Stimulated activated CD4-positive, alpha-beta T cell treated with anti-CD3 and anti-CD28 coated beads, Interleukin-15, amount 100 ng/mL, for 1 hour (primary cell): ENCODE measurements around the gene DAD1.
"Not testable (repeated sequence)": the region's sequence is repeated elsewhere in the genome, so short reads cannot be mapped to it uniquely, and the experiment has no call there.

ENCODE experiments used
- DNase-seq, 2 donors: peaks; one replicate each; pipeline ENCODE4 v3.0.0-alpha.2; 2020; ENCODE audit warnings: low read depth in 1 of 2, low spot score in 1 of 2

Gene DAD1

GRCh38 chr14:22569106-22569736 lies 19.8 kb downstream of the DAD1 start:
- DNase-seq = no peak

GRCh38 chr14:22567437-22567836 lies 21.6 kb downstream of the DAD1 start:
- no peak for DNase-seq

DNA sequence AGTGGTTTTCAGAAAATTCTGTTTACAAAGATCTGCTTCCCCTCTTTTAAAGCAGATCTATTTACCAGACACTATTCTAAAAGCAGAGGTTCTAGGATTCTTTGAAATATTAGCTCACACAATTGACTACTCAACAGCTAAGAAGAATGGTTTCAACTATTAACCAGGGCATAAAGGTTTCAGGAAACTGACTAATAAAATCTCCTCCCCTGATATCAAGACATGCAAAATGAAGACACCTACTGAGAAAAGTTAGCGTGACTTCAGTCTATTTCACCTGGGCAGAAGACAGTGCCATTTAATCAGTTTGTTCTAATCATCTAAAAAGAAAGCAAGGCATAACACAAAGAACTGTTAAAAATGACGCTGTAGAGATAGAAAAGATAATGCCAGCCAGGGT lies 22.2 kb downstream of the DAD1 start:
- no peak for DNase-seq

- not testable (repeated sequence) for DNase-seq
Measured at GRCh38 chr14:22566266-22566665, 22.8 kb downstream of the DAD1 start.

DNA sequence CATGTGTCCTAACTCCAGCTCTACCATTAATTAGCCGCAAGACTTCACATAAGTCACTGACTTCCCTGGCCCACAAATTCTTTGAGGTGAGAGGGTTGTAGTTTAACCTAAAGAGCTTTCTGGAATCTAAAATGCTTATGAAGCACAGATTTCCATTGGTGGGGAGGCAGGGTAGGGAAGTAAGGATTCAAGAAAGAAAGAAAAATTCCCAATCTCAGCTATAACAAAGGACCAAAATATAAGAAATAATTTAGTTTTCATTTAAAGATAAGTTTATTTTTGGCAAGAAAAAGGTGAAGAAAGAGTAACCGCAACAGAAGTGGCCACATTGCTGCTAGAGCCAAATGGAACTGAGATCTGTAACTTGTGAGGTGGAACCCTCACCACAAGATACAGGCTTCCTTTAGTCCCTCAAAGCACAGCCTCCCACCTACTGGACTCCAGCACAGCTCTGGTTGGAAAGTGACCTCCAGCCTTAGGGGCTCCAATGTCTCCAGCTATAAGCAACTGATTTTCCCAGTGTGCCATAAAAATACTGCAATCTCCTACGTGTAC lies 23.6 kb downstream of the DAD1 start:
- DNase-seq = no peak

DNA sequence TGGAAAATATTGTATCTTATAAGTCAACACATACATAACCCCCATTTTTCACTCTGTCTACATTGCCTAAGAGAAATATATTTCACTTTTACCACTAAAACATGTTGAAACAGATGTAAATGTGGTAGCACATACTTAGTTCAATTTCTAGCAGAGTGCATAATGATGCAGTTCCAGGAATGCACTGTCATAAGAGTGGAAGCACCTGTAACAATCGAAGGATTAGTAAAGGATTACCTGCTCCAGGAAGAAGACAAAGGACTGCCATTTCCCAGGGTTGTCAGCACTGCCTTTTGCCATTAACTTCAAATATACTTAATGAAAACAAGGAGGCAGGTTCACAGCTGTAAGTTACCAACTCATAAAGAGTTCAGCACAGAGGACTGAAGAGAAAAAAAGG lies 24.6 kb downstream of the DAD1 start:
- no peak for DNase-seq

DNA sequence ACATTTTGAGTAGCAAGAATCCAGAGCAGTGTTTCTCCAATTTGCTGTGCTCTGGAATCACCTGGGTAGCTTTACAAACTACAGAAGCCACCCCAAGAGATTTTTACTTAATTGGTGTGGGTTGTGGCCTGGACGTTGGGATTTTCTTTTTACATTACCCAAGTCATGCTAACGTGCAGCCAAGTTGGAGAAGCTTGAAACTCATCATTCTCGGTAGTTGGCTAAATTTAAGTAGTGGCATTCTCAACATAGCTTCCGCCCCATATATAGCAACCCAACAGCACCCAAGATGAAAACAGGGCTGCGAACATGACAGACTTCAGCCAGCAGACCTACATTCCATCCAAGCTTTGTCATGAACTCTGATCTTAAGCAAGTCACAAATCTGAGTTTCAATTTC lies 25.0 kb downstream of the DAD1 start:
- DNase-seq = no peak

GRCh38 chr14:22561661-22562579 lies 27.1 kb downstream of the DAD1 start:
- DNase-seq = peak in 1 of 2 donors; percentile 62

DNA sequence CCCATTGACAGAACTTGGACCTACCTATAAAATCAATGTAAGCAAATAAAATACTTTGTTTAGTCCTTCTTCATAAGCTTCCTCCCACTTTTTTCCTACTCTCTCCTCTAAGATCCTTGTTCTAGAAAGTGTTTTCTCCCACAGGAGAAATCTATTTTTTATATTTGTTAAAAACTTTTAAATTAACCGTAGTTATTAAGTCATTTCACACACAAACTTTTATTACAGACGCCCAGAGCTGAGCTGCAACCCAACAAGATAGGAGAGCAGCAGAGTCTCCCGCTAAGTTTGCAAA lies 27.7 kb downstream of the DAD1 start:
- no peak for DNase-seq

- DNase-seq = no peak
Measured at GRCh38 chr14:22560662-22561365, 28.2 kb downstream of the DAD1 start.

DNA sequence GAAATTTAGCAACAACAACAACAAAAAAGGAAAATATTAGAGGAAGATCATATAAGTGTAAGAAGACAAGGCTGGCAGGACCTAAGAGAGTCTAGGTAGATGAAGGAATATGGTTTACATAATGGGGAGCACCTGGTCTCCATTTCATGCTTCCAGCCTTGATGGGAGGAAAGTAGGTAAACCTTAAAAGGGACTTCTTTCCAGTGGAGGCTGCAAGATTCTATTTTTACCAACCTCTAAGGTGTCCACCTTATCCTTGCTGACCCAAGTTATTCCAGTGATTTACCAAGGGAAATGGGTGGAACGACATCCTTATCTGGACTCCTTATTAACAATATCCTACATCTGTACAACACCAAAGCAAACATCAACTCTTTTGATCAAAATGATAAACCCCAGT lies 30.0 kb downstream of the DAD1 start:
- DNase-seq = no peak

DNA sequence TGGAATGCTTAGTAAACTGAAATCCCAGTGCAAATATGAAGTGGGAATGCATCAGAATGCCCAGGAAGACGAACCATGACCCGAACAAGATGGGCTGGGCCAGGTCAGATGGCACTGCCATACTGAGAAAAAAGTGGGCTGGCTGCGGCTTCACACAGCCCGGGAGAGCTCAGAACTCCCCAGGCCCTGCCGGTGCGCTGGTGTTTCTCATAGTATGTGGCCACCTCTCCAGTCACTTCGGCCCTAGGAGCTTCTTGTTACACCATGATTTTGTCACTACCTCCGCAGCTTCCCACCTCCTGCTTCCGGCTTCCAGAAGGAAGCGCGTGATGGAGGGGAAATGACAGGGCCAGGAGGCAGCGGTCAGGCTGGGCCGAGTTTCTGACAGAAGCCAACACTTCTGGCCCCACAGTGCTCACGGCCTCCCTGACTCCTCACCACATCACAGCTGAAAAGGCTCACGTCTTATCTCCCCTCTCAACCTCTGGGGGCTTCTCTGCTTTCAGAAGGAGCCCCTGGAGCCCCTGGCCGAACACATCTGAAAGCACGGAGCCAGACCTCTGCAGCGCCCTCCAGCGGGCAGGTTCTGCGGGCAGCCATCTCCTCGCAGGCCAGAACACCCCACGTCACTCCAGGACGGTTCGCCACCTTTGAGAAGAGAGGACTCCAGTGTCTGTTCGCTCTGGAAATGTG lies 30.7 kb downstream of the DAD1 start:
- DNase-seq = no peak

- no peak for DNase-seq
Measured at GRCh38 chr14:22557846-22558220, 31.2 kb downstream of the DAD1 start.

- peak; percentile 90 to 91 for DNase-seq
Measured at GRCh38 chr14:22556990-22557623, 31.9 kb downstream of the DAD1 start.

GRCh38 chr14:22556021-22556989 lies 32.7 kb downstream of the DAD1 start:
- DNase-seq = peak; percentile 81 to 93

DNA sequence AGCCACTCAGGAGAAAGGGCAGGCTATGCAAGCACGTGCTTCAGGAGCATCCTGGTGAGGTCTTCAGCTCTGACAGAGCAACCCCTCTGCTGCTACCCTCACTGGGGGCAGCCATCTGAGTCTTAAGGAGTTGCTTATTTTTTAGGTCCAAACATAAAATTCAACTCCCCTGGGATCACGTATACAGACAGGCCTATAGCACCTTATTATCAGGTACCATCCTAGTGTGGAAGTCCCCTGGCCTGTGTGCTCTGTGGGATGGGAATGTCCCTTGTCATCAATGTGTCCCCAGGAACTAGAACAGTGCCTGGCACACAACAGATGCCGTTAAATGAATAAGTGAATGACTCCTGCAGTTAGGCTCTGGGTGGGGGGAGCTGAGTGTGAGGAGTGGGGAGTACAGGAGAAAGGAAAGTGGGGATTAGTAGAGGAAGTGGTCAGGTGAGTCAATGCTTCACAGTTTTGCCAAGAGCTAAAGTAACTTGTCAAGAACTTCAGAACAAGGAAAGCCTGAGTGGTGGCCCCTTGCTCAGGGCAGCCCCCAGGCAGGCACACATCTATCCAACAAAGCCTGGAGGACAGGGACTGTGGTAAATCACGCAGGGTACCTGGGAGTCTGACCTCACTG lies 33.5 kb downstream of the DAD1 start:
- DNase-seq = peak in 1 of 2 donors; percentile 51

DNA sequence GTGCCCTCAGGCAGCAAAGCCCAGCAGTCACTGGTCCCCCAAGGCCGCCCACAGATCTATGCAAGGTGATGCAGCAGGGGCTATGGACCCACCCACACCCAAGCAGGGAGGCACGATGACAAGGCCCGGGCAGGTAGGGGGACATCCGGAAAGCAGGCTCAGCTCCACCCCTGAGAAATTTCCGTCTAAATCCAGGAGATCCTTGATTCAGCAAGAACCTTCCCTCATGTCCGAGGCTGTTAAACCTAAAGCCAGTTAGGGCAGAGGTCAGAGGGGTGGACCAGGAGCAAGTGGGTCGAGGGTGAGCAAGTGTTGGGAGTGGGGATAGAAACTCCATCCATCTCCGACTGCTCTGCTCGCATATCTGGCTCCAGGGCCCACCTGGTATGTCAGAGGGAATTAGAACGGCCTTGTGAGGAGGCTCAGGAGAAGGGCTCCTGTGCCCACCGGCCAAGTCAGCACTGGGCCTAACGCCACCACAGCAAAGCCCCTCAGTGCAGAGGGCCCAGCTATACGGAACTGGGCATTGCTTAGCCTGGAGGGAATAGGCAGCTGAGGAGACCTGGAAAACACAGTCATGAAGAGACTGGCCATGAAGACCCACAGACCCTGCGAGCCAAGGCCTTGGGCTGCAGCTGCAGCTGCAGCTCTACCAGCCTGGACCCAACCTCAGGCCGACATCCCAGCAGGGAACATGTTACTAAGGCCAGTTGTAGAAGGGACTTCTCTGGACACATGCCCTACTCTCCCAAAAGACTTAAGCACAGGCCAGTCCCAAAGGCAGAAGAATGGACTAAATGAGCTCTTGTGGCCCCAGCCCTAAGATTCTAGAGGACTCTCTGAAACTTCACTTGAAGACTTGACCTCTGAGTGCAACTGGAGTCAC lies 34.3 kb downstream of the DAD1 start:
- DNase-seq = no peak

DNA sequence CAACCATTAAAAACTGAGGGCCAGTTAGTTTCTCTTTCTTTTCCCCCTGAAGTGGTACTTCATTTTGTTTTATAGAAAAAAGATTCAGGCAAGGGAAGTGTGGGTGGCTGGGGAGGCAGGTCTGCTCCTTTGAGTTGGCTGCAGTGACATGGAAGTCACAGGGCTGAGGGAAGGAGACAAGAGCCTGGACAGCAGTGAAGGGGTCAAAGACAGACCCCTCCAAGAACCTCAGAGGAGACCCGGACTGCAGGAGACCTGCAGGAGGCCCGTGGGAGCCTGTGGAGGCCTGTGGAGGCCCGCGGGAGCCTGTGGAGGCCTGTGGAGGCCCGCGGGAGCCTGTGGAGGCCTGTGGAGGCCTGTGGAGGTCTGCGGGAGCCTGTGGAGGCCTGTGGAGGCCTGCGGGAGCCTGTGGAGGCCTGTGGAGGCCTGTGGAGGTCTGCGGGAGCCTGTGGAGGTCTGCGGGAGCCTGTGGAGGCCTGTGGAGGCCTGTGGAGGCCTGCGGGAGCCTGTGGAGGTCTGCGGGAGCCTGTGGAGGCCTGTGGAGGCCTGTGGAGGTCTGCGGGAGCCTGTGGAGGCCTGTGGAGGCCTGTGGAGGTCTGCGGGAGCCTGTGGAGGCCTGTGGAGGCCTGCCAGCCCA lies 35.0 kb downstream of the DAD1 start:
- not testable (repeated sequence) for DNase-seq
